Erythroblast (primary cell): ENCODE measurements around the gene MRPS10.

Experiments used
- GATA1 ChIP-seq: IDR thresholded peaks from 2 replicates; pipeline ENCODE4 v1.6.1; 2011; ENCODE audit warnings: low read depth, mild to moderate bottlenecking, control low read depth, low read length, moderate library complexity
- POLR2A ChIP-seq: IDR thresholded peaks from 2 replicates; pipeline ENCODE4 v1.6.1; 2011; ENCODE audit warnings: mild to moderate bottlenecking, low read length

- no peak for TF ChIP-seq POLR2A
- TF ChIP-seq GATA1: no peak
Measured at GRCh38 chr6:42255050-42255449, 37.4 kb upstream of the MRPS10 start.
